H1 (cell line): ENCODE measurements around the gene PRTN3.

ENCODE experiments used
- EP300 ChIP-seq, 2 experiments: IDR thresholded peaks; 1 replicate in 1 of 2; 2 replicates in 1 of 2; pipeline ENCODE4 v1.6.1; 2011 to 2012; ENCODE audit warnings: low read depth in 2 of 2, low read length in 2 of 2, mild to moderate bottlenecking in 2 of 2, borderline replicate concordance in 1 of 2, inconsistent platforms in 1 of 2, moderate library complexity in 1 of 2
- GABPA ChIP-seq: IDR thresholded peaks from 2 replicates; pipeline ENCODE4 v1.6.1; 2011; ENCODE audit warnings: mild to moderate bottlenecking, low read length, moderate library complexity, borderline replicate concordance; ENCODE audit not compliant: insufficient read depth
- POLR2A ChIP-seq, 2 experiments: IDR thresholded peaks; 1 replicate in 1 of 2; 2 replicates in 1 of 2; pipeline ENCODE4 v1.6.1; 2011; ENCODE audit warnings: low read depth in 2 of 2, low read length in 2 of 2, mild to moderate bottlenecking in 2 of 2; ENCODE audit errors: control extremely low read depth in 1 of 2

DNA sequence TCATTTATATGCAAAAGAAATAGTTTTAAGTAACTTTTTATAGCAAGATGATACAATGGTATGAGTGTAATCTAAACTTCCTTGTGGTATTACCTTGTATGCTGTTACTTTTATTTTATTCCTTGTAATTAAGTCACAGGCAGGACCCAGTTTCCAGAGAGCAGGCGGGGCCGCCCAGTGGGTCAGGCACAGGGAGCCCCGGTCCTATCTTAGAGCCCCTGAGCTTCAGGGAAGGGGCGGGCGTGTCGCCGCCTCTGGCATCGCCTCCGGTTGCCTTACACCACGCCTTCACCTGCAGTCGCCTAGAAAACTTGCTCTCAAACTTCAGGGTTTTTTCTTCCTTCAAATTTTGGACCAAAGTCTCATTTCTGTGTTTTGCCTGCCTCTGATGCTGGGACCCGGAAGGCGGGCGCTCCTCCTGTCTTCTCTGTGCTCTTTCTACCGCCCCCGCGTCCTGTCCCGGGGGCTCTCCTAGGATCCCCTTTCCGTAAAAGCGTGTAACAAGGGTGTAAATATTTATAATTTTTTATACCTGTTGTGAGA lies 29.2 kb upstream of the PRTN3 start:
- TF ChIP-seq EP300 (IDR thresholded peaks at IDR 0.05; ENCODE audit: borderline replicate concordance in 1 of 2, low read depth in 2 of 2, low read length in 2 of 2): no peak
- no peak for TF ChIP-seq GABPA
- no peak for TF ChIP-seq POLR2A (IDR thresholded peaks at IDR 0.05; ENCODE audit: control extremely low read depth in 1 of 2, low read depth in 2 of 2, low read length in 2 of 2)
